HG02943 (cell line): ENCODE measurements around the gene TENM4.

Experiments used
- ATAC-seq: cut with Tn5 transposase; IDR thresholded peaks from one replicate; pipeline ENCODE4 v1.9.1; 2021; ENCODE audit warnings: mild to moderate bottlenecking, low read depth, moderate library complexity; ENCODE audit not compliant: unreplicated experiment

The TENM4 gene

GRCh38 chr11:78666675-78667160 is 774.1 kb downstream of the TENM4 start:
- no peak for ATAC-seq

GRCh38 chr11:78664636-78665035 is 776.2 kb downstream of the TENM4 start:
- no peak for ATAC-seq

- no peak for ATAC-seq
Measured at GRCh38 chr11:78662811-78663210, 778.0 kb downstream of the TENM4 start.

- ATAC-seq: no peak
Measured at GRCh38 chr11:78660471-78660870, 780.4 kb downstream of the TENM4 start.

- no peak for ATAC-seq
Measured at GRCh38 chr11:78659326-78660270, 781.2 kb downstream of the TENM4 start.

DNA sequence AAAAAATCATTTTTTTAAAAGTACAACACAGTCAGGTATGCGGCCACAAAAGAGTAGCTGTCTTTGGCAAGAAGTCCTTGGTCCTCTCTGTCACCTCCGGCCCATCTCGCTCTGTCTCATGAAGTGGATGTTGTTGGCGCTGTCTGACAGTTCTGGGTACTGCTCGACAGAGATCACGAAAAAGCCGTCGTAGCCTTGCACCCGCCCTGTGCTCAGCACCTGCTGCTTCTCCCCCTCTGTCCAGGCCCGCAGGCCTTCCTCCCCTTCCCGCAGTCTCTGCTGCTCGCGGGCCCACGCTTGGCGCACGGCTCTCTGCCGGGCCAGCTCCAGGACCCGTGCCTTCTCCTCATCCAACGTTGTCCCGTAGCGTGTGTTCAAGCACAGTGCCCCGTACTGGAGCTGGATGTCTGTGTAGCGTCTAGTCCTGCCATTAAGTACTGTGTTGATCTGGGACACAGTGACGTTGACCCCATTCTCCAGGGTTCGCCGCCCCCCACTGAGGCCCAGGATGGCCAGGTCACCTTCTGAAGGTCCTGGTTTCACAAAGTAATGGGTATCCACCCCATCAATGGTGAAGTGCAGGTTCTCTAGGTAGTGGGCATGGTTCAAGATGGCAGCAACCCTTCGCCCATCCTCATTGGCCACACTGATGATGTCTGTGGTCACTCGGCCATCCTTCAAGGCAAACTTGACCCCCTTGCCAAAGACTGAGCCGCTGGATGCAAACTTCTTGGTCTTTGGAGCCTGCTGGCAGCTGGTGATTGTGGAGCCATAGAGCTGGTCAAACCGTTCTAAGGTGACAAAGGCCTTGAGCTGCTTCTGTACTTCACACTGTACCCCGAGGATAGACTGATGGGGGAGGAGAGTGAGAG is 782.6 kb downstream of the TENM4 start:
- no peak for ATAC-seq

GRCh38 chr11:78657441-78657840 is 783.4 kb downstream of the TENM4 start:
- no peak for ATAC-seq

GRCh38 chr11:78656984-78657383 is 783.8 kb downstream of the TENM4 start:
- ATAC-seq: no peak

- no peak for ATAC-seq
Measured at GRCh38 chr11:78656327-78656726, 784.5 kb downstream of the TENM4 start.

DNA sequence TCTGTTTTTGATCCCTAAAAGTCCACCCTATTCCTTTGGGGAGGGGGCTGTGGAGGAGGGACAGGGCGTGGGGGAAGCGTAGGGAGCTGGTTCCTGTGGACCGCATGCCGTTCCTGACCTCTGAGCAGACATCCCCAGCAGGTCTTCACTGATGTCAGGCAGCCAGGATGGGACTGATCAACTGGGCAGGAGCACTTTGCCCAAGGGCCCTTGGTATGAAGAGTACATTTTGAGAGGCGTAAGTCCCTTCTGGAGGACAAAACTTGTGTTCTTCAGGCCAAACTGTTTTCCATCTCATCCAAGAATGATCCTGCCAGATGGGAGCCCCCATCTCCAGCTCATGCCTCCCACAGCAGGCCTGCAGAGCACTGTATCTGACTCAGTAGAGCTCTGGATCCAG is 785.3 kb downstream of the TENM4 start:
- ATAC-seq: no peak

GRCh38 chr11:78654866-78655265 is 786.0 kb downstream of the TENM4 start:
- no peak for ATAC-seq

- ATAC-seq: no peak
Measured at GRCh38 chr11:78654071-78654470, 786.8 kb downstream of the TENM4 start.

DNA sequence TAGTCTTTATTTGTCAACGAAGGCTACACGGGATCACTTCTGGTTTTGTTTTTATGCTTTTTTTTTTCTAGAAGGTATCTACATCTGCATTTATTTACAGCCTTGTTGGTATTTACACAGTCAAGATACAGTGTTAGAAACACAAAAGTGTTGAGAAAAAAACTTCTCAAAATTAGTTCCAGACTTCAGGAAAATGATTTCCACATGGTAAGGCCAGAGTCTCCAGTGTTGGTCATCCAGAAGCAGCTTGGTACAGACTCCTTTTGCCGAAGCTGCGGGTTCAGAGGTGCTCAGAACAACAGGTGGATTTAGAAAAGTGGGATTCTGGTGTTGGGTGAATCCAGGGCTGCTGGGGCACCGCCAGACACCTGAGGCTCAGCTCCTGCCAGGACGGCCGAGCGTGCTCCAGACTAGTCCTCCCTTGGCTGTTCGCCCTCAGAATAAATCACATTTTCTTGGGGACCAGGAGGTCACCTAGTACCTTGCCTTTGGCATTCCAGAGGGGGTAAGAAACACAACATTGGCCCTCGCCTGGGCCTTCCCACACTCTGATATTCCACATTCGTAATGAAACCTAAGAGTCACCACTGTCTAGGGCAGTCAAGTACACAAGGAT is 787.4 kb downstream of the TENM4 start:
- ATAC-seq: no peak

- ATAC-seq: no peak
Measured at GRCh38 chr11:78652843-78653239, 788.0 kb downstream of the TENM4 start.

- no peak for ATAC-seq
Measured at GRCh38 chr11:78651923-78652842, 788.6 kb downstream of the TENM4 start.

- no peak for ATAC-seq
Measured at GRCh38 chr11:78651136-78651775, 789.6 kb downstream of the TENM4 start.

DNA sequence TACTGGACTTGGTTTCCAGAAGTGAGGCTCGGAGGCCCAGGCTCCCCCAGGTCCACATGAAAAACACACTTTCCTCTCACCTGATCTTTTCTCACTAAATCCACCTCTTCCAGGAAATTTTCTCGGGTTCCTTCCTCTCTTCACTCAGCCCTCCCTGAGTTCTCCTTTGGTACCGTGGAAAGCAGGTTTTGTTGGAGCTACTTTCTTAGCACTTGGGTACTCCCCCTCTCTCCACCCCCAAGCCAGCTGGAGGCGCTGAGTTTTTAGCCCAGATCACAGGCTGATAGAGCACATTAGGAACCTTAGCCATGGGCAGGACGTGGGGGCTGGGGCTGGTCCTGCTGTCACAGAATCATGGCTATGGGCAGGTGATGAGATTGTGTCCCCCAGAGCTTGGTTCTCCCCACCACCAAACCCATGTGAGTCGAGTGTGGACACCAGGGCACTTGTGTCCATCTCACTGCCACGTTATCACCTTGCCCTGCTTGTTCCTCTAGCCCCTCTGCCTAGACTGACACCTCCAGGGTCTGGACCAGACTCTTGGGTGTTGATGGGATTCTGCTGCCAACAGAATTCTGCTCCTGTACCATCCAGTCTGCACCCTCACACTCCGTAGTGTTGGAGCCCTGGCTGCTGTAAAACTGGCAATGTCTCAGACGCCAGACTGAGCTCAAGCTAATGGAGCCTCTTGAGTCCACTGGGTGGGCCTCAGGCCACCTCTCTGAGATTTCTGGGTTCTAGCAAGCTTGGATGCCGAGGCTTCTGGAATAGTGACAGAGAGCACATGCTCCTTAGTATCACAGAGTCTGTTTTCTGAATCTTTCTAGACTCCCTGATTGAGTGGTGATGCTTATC is 791.2 kb downstream of the TENM4 start:
- ATAC-seq: no peak
